ENCODE results near the gene FNDC3B. TPM values are rescaled to one million over a fixed set of nuclear protein-coding genes. Genes with fewer than 3 reads are reported as not detected.

The FNDC3B gene
- total RNA-seq, 4 donors from 2014 or later: 49.7 to 188 (median 165) TPM

GRCh38 chr3:172315401-172316091 is 276.2 kb downstream of the FNDC3B start:
- no peaks in the 10 kb centered on the region for H3K27me3 ChIP-seq
- peak overlapping the region; percentile 82 to 95 for H3K27ac ChIP-seq
- H3K4me1 ChIP-seq: peaks cover 20 to 50% of the 10 kb centered on the region in 2 donors
- intact Hi-C loops (cut with DNase I; ENCODE audit: low total_unique reads): loop anchor here (10.0 kb wide), 1 partner anchor 181 kb away; no protein-coding TSS in a partner anchor
- DNase-seq: peak; percentile 53 to 90
- H3K36me3 ChIP-seq: no peaks in the 10 kb centered on the region
- no peak overlapping the region for H3K4me3 ChIP-seq
- H3K9me3 ChIP-seq: no peaks in the 10 kb centered on the region
- TF ChIP-seq POLR2A (IDR thresholded peaks at IDR 0.05): no peak
- no peak for TF ChIP-seq CTCF (IDR thresholded peaks at IDR 0.05)

DNA sequence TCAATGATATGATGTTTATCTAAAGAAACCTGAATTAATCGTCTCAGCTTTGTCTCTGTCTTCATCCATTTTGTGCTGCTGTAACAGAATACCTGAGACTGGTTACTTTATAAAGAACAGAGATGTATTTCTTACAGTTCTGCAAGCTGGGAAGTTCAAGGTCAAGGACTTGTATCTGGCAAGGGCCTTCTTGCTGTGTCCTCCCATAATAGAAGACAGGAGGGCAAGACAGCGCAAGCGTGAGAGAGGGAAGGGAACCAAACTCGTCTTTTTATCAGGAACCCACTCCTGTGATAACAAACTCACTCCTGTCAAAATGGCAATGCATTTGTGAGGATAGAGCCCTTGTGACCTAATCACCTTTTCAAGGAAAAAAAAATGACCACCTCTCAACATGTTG is 277.4 kb downstream of the FNDC3B start:
- H3K4me1 ChIP-seq: peaks cover 20 to 58% of the 10 kb centered on the region in 2 donors
- DNase-seq: no peak
- H3K27ac ChIP-seq: peak overlapping the region; percentile 82 to 95

DNA sequence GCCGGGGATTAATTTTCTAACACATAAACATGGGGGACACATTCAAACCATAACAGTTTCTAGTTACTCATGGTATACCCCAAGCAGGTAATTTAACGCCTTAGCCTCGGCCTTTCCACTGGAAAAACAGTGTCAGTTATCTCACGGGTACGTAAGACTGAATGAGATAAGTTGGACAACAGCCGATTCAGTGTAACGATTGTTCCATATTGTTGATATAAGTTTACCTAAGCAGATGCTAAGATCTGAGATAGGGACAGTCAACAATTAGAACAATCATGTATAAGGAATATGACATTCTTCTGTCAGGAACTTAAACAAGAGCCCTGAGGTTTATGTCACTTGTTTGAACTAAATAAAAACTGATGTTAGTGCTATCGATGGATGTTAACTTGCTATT is 278.1 kb downstream of the FNDC3B start:
- Histone ChIP-seq H3K27me3 (no peaks in the 10 kb centered on the region), H3K36me3 (no peaks in the 10 kb centered on the region), H3K9me3 (no peaks in the 10 kb centered on the region), H3K27ac (peak overlapping the region; percentile 82 to 95), H3K4me3 (no peak overlapping the region), H3K4me1 (peaks cover 20 to 58% of the 10 kb centered on the region in 2 donors)
- TF ChIP-seq POLR2A (IDR thresholded peaks at IDR 0.05) (no peak), CTCF (IDR thresholded peaks at IDR 0.05) (no peak)
- intact Hi-C loops (cut with DNase I; ENCODE audit: low total_unique reads): loop anchor here (10.0 kb wide), 1 partner anchor 183 kb away; no protein-coding TSS in a partner anchor
- no peak for DNase-seq

More for the DNA sequence above, 277.4 kb downstream of the FNDC3B start:
- TF ChIP-seq CTCF (IDR thresholded peaks at IDR 0.05) (no peak), POLR2A (IDR thresholded peaks at IDR 0.05) (no peak)
- Histone ChIP-seq H3K9me3 (no peaks in the 10 kb centered on the region), H3K4me3 (no peak overlapping the region), H3K27me3 (no peaks in the 10 kb centered on the region), H3K36me3 (no peaks in the 10 kb centered on the region)
- intact Hi-C loops (cut with DNase I; ENCODE audit: low total_unique reads): loop anchor here (10.0 kb wide), 1 partner anchor 182 kb away; no protein-coding TSS in a partner anchor

GRCh38 chr3:172317984-172318383 is 278.6 kb downstream of the FNDC3B start:
- peak; percentile 69 to 75 for DNase-seq
- no peaks in the 10 kb centered on the region for H3K27me3 ChIP-seq
- H3K36me3 ChIP-seq: no peaks in the 10 kb centered on the region
- intact Hi-C loops (cut with DNase I; ENCODE audit: low total_unique reads): loop anchor here (10.0 kb wide), 1 partner anchor 183 kb away; no protein-coding TSS in a partner anchor
- H3K9me3 ChIP-seq: no peaks in the 10 kb centered on the region
- H3K4me3 ChIP-seq: no peak overlapping the region
- H3K4me1 ChIP-seq: peaks cover 20 to 55% of the 10 kb centered on the region in 2 donors
- TF ChIP-seq POLR2A (IDR thresholded peaks at IDR 0.05) (no peak), CTCF (IDR thresholded peaks at IDR 0.05) (no peak)
- H3K27ac ChIP-seq: peak overlapping the region; percentile 82 to 95

DNA sequence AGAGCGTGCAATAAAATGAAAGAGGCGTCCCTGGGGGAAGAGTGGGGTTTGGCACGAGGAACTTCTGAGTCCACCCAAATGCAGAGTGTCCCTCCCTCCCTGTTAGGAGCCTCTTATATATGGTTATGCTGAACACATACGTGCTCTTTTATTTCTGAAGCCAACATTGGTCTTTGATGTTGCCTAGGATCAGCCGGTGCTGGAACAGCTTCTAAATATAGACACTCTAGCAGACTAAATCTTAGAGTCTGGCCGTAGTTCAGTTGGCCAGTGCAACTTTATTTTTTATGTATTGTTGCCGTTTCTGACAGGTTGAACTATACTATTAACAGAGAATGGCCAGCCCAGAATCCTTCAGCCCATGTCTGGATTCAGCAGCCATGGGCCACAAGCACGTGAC is 280.2 kb downstream of the FNDC3B start:
- intact Hi-C loops (cut with DNase I; ENCODE audit: low total_unique reads): loop anchor here (10.0 kb wide), 1 partner anchor 185 kb away; no protein-coding TSS in a partner anchor
- Histone ChIP-seq H3K4me3 (no peak overlapping the region), H3K9me3 (no peaks in the 10 kb centered on the region), H3K36me3 (no peaks in the 10 kb centered on the region), H3K4me1 (peaks cover 20 to 49% of the 10 kb centered on the region in 2 donors), H3K27me3 (no peaks in the 10 kb centered on the region), H3K27ac (peak overlapping the region; percentile 82 to 95)
- no peak for TF ChIP-seq CTCF (IDR thresholded peaks at IDR 0.05)
- no peak for TF ChIP-seq POLR2A (IDR thresholded peaks at IDR 0.05)
- peak; percentile 47 to 67 for DNase-seq
